ENCODE results near the gene ZNRF3.

DNA sequence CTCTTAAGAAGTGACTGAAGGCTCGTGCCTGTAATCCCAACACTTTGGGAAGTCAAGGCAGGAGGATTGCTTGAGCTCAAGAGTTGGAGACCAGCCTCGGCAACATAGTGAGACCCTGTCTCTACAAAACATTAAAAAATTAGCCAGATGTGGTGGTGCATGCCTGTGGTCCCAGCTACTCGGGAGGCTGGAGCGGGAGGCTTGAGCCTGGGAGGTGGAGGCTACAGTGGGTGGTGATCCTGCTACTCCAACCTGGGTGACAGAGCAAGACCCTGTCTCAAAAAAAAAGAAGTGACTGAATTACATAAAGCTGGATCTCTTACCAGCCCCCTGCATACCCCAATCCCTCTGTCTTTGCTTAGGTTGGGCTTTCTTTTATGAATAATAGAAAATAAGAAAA lies 120.2 kb downstream of the ZNRF3 start:
- no peak for TF ChIP-seq EZH2 (IDR thresholded peaks at IDR 0.05; ENCODE audit: borderline replicate concordance, low read length)
- TF ChIP-seq CTCF (conservative IDR thresholded peaks at IDR 0.05 in 1 of 2, IDR thresholded peaks at IDR 0.05 in 1 of 2; ENCODE audit: extremely low read depth in 1 of 2, insufficient read depth in 1 of 2, low read depth in 1 of 2, low read length in 2 of 2): no peak
